H1 (cell line): Measurements from ENCODE around the gene CENPM. TPM values are rescaled to one million over a fixed set of nuclear protein-coding genes. Genes with fewer than 3 reads are reported as not detected.

ENCODE experiments used
- CTCF ChIA-PET: fragments of 300-600 bp; sonication (Branson Sonifier 250); formaldehyde crosslinking; loops from one replicate; lab custom pipeline; 2021; ENCODE audit not compliant: partially characterized antibody; lab: Charles Lee
- POLR2A ChIA-PET: fragments of 300-600 bp; sonication (Branson Sonifier 250); formaldehyde crosslinking; loops from one replicate; lab custom pipeline; 2021; ENCODE audit warnings: inconsistent platforms; ENCODE audit not compliant: partially characterized antibody; lab: Charles Lee
- DNase-seq, 2 experiments: peaks; one replicate each; pipeline versions ENCODE4 v3.0.0 to v3.0.0-alpha.2; 2010 to 2022; ENCODE audit warnings: low spot score in 2 of 2, low read depth in 1 of 2, mixed read lengths in 1 of 2
- FAIRE-seq: peaks from 2 replicates; lab custom pipeline; 2011; peaks lifted over from hg19 to GRCh38; lab: Jason Lieb, UNC
- H2AFZ ChIP-seq: 2 replicates; pipeline ENCODE4 v1.8.1; 2012; ENCODE audit warnings: low read length, inconsistent platforms
- H2AK5ac ChIP-seq: 2 replicates; pipeline ENCODE4 v1.6.1; 2013; ENCODE audit warnings: low read depth, low read length
- H2BK120ac ChIP-seq: replicated peaks from 2 replicates; pipeline ENCODE3; 2013; ENCODE audit warnings: low read depth, low read length, inconsistent platforms
- H2BK12ac ChIP-seq: 2 replicates; pipeline ENCODE4 v1.6.1; 2013; ENCODE audit warnings: low read depth, low read length
- H2BK15ac ChIP-seq: 2 replicates; pipeline ENCODE4 v1.6.1; 2013; ENCODE audit warnings: low read length
- H2BK20ac ChIP-seq: 2 replicates; pipeline ENCODE4 v1.6.1; 2013; ENCODE audit warnings: low read length
- H2BK5ac ChIP-seq: 2 replicates; pipeline ENCODE4 v1.6.1; 2013; ENCODE audit warnings: low read depth, low read length
- H3K14ac ChIP-seq: 2 replicates; pipeline ENCODE4 v1.6.1; 2013; ENCODE audit warnings: inconsistent platforms; ENCODE audit not compliant: insufficient read length
- H3K18ac ChIP-seq: 2 replicates; pipeline ENCODE4 v1.6.1; 2013; ENCODE audit warnings: low read length; ENCODE audit errors: extremely low read depth
- H3K23ac ChIP-seq: 2 replicates; pipeline ENCODE4 v1.6.1; 2013; ENCODE audit warnings: inconsistent platforms; ENCODE audit not compliant: insufficient read length
- H3K23me2 ChIP-seq: 2 replicates; pipeline ENCODE4 v1.6.1; 2013; ENCODE audit warnings: low read depth, low read length
- H3K27ac ChIP-seq: 2 replicates; pipeline ENCODE4 v1.6.1; 2011; ENCODE audit warnings: low read depth, low read length, inconsistent platforms
- H3K27me3 ChIP-seq, 4 experiments: replicated peaks in 1 of 4; 1 replicate in 1 of 4; 2 replicates in 3 of 4; pipeline versions ENCODE4 v1.6.1 to v1.8.1; 2011 to 2013; ENCODE audit warnings: low read length in 3 of 4, mild to moderate bottlenecking in 3 of 4, inconsistent platforms in 2 of 4, mixed read lengths in 2 of 4, moderate library complexity in 1 of 4; ENCODE audit not compliant: control insufficient read depth in 3 of 4, insufficient read depth in 3 of 4; ENCODE audit errors: extremely low read depth in 1 of 4
- H3K36me3 ChIP-seq, 4 experiments: 2 replicates each; pipeline versions ENCODE4 v1.6.1 to v1.8.1; 2011 to 2013; ENCODE audit warnings: mild to moderate bottlenecking in 4 of 4, low read length in 3 of 4, moderate library complexity in 2 of 4, control low read depth in 1 of 4, inconsistent platforms in 1 of 4; ENCODE audit not compliant: insufficient read depth in 4 of 4, control insufficient read depth in 2 of 4
- H3K4ac ChIP-seq: replicated peaks from 2 replicates; pipeline ENCODE3; 2013; ENCODE audit warnings: low read length, low read depth, mixed read lengths, inconsistent platforms; ENCODE audit not compliant: insufficient read length
- H3K4me1 ChIP-seq, 4 experiments: replicated peaks in 1 of 4; 1 replicate in 1 of 4; 2 replicates in 3 of 4; pipeline versions ENCODE4 v1.6.1 to v1.8.1; 2011 to 2013; ENCODE audit warnings: low read length in 3 of 4, inconsistent platforms in 2 of 4, mixed read lengths in 1 of 4; ENCODE audit not compliant: insufficient read depth in 4 of 4, control insufficient read depth in 3 of 4
- H3K4me2 ChIP-seq, 2 experiments: 2 replicates each; pipeline versions ENCODE4 v1.6.1 to v1.8.1; 2011 to 2013; ENCODE audit warnings: low read depth in 2 of 2, low read length in 2 of 2, control low read depth in 1 of 2, inconsistent platforms in 1 of 2, mild to moderate bottlenecking in 1 of 2; ENCODE audit not compliant: insufficient read depth in 1 of 2
- H3K4me3 ChIP-seq, 4 experiments: fragments of 200-600, 300-600 bp in 1 of 4; sonication (generic), shearing (Covaris generic), sonication (Bioruptor Twin) in 1 of 4; 2 replicates each; pipeline versions ENCODE4 v1.5.1 to v1.8.1; 2011 to 2016; ENCODE audit warnings: low read length in 4 of 4, low read depth in 3 of 4, control low read depth in 2 of 4, inconsistent platforms in 2 of 4, mild to moderate bottlenecking in 2 of 4, mixed read lengths in 1 of 4, moderate library complexity in 1 of 4; ENCODE audit not compliant: insufficient read depth in 2 of 4; ENCODE audit errors: extremely low read depth in 1 of 4
- H3K56ac ChIP-seq: replicated peaks from 2 replicates; pipeline ENCODE3; 2013; ENCODE audit warnings: low read depth, mild to moderate bottlenecking, mixed read lengths, low read length, inconsistent platforms; ENCODE audit not compliant: insufficient read length
- H3K79me1 ChIP-seq: 2 replicates; pipeline ENCODE4 v1.6.1; 2013; ENCODE audit warnings: low read depth, low read length, control low read depth
- H3K79me2 ChIP-seq, 2 experiments: 2 replicates each; pipeline versions ENCODE4 v1.6.1 to v1.8.1; 2012 to 2013; ENCODE audit warnings: low read length in 2 of 2, mild to moderate bottlenecking in 2 of 2, inconsistent platforms in 1 of 2; ENCODE audit not compliant: insufficient read depth in 2 of 2, control insufficient read depth in 1 of 2
- H3K9ac ChIP-seq, 4 experiments: replicated peaks in 1 of 4; 1 replicate in 1 of 4; 2 replicates in 3 of 4; pipeline versions ENCODE4 v1.6.1 to v1.8.1; 2011 to 2013; ENCODE audit warnings: low read depth in 3 of 4, low read length in 3 of 4, control low read depth in 2 of 4, mild to moderate bottlenecking in 2 of 4, moderate library complexity in 2 of 4, inconsistent platforms in 1 of 4; ENCODE audit errors: extremely low read depth in 1 of 4
- H3K9me3 ChIP-seq, 2 experiments: 2 replicates each; pipeline versions ENCODE4 v1.6.1 to v1.8.1; 2012 to 2013; ENCODE audit warnings: mild to moderate bottlenecking in 2 of 2, moderate library complexity in 2 of 2, control low read depth in 1 of 2, inconsistent platforms in 1 of 2, low read depth in 1 of 2, low read length in 1 of 2, mixed read lengths in 1 of 2; ENCODE audit not compliant: insufficient read depth in 2 of 2
- H4K20me1 ChIP-seq, 2 experiments: replicated peaks in 1 of 2; 2 replicates each; pipeline versions ENCODE3 to v1.8.1; 2011 to 2013; ENCODE audit warnings: inconsistent platforms in 2 of 2, low read length in 2 of 2, mild to moderate bottlenecking in 1 of 2; ENCODE audit not compliant: insufficient read depth in 2 of 2, control insufficient read depth in 1 of 2
- H4K5ac ChIP-seq: 2 replicates; pipeline ENCODE4 v1.6.1; 2013; ENCODE audit warnings: low read length, low read depth, mixed read lengths, inconsistent platforms; ENCODE audit not compliant: insufficient read length
- H4K8ac ChIP-seq: 2 replicates; pipeline ENCODE4 v1.8.0; 2013; ENCODE audit warnings: mild to moderate bottlenecking, moderate library complexity, low read length, inconsistent platforms; ENCODE audit not compliant: insufficient read depth; ENCODE audit errors: extremely low read depth
- H4K91ac ChIP-seq: replicated peaks from 2 replicates; pipeline ENCODE3; 2013; ENCODE audit warnings: low read length, mixed read lengths, inconsistent platforms; ENCODE audit not compliant: insufficient read length
- BACH1 ChIP-seq: IDR thresholded peaks from 2 replicates; pipeline ENCODE4 v1.6.1; 2012; ENCODE audit warnings: low read length, improper control_type of control experiment
- CTBP2 ChIP-seq: IDR thresholded peaks from 2 replicates; pipeline ENCODE4 v1.7.0; 2011; ENCODE audit warnings: borderline replicate concordance, mild to moderate bottlenecking, moderate library complexity, mixed read lengths, low read length; ENCODE audit not compliant: insufficient read depth, insufficient read length
- EGR1 ChIP-seq: IDR thresholded peaks from 2 replicates; pipeline ENCODE4 v1.6.1; 2011; ENCODE audit warnings: low read depth, low read length, borderline replicate concordance
- MAX ChIP-seq: IDR thresholded peaks from 2 replicates; pipeline ENCODE4 v1.6.1; 2012; ENCODE audit warnings: inconsistent platforms
- POLR2AphosphoS5 ChIP-seq: IDR thresholded peaks from 2 replicates; pipeline ENCODE4 v1.6.1; 2011; ENCODE audit warnings: low read depth, low read length
- SAP30 ChIP-seq: fragments of 300-600 bp; sonication (generic); IDR thresholded peaks from 2 replicates; pipeline ENCODE4 v1.7.1; 2012; ENCODE audit warnings: low read length, moderate library complexity, mild to moderate bottlenecking, inconsistent platforms; ENCODE audit not compliant: insufficient read depth, insufficient replicate concordance
- SIRT6 ChIP-seq: IDR thresholded peaks from one replicate; pipeline ENCODE4 v1.7.1; 2012; ENCODE audit warnings: low read length, inconsistent platforms
- SRF ChIP-seq: IDR thresholded peaks from 2 replicates; pipeline ENCODE4 v1.6.1; 2011; ENCODE audit warnings: mild to moderate bottlenecking, low read depth, low read length, moderate library complexity
- WGBS, 2 experiments: shearing (Covaris generic) in 1 of 2; methylation state at CpG; one replicate each; pipeline versions ENCODE4 v1.1.6 to v1.1.7; 2013 to 2015; ENCODE audit warnings: low lambda C conversion rate in 2 of 2, mixed read lengths in 2 of 2, inconsistent platforms in 1 of 2, low coverage in 1 of 2, missing lambda C conversion rate in 1 of 2; ENCODE audit not compliant: insufficient replicate concordance in 2 of 2, insufficient coverage in 1 of 2, insufficient read length in 1 of 2; ENCODE audit errors: extremely low coverage in 1 of 2, missing lambda C conversion rate in 1 of 2; 5-methylcytosine and 5-hydroxymethylcytosine counted together
- polyA plus RNA-seq, 7 experiments: library from polyadenylated mRNA; depleted of rRNA in 3 of 7; stranded (reverse) in 5 of 7; unstranded in 2 of 7; fragments of >200 nt in 5 of 7; fragments of 200-250 nt in 2 of 7; gene quantifications; 1 replicate in 5 of 7; 2 replicates in 1 of 7; 4 replicates in 1 of 7; pipeline versions ENCODE4 v1.2.1 to v1.2.3, GENCODE V29; 2011 to 2013; ENCODE audit warnings: missing spikeins in 2 of 7, mixed read lengths in 2 of 7
- total RNA-seq: library from RNA; stranded (reverse); fragmentation: NEBNext Ultra II Directional; extraction: Animal tissue kit (Norgen Biotek cat#: 25700); gene quantifications from 2 replicates; pipeline ENCODE4 v1.2.1, GENCODE V29; 2021

The CENPM gene
- total and polyA plus RNA-seq, 2 of the 8 experiments (the other 6 are each of a cell fraction or from before 2014, with no cell fraction given), result 32.0 to 80.4 TPM

- Histone ChIP-seq H3K27ac (no peak overlapping the region), H3K23me2 (peaks cover 13% of the 10 kb centered on the region), H2BK15ac (no peak overlapping the region), H2BK5ac (no peak overlapping the region), H3K9ac (no peak overlapping the region), H2AFZ (no peak overlapping the region), H3K79me2 (peaks cover 0 to 5% of the 10 kb centered on the region in 2 experiments; a peak in 1 of 4 replicates), H4K5ac (no peak overlapping the region), H2BK12ac (0 out of 2 replicates have a peak overlapping the region, but pooled peaks have one; percentile 9), H3K27me3 (peaks cover 10 to 26% (median 25%) of the 10 kb centered on the region in 4 experiments), H3K4me1 (peaks cover 0 to 14% (median 10%) of the 10 kb centered on the region in 4 experiments; a peak in 6 of 7 replicates), H4K20me1 (peaks cover 2 to 9% of the 10 kb centered on the region in 2 experiments), H3K4me3 (no peak overlapping the region), H2AK5ac (no peak overlapping the region), H4K91ac (peak overlapping the region; percentile 23), H3K14ac (no peak overlapping the region), H2BK20ac (peak overlapping the region; percentile 61; the same call in 1 of the 2 replicates), H3K23ac (no peak overlapping the region), H3K36me3 (no peaks in the 10 kb centered on the region), H3K9me3 (no peaks in the 10 kb centered on the region), H3K4me2 (peak overlapping the region in 1 of 2 experiments; percentile 89; a peak in 2 of 4 replicates), H3K18ac (peak overlapping the region; percentile 48; the same call in 1 of the 2 replicates), H3K4ac (no peak overlapping the region), H3K56ac (no peak overlapping the region), H3K79me1 (peaks cover 2% of the 10 kb centered on the region; the same call in 1 of the 2 replicates), H2BK120ac (no peak overlapping the region), H4K8ac (no peak overlapping the region)
- TF ChIP-seq CTBP2 (no peak), SAP30 (no peak), SIRT6 (no peak), POLR2AphosphoS5 (no peak), BACH1 (no peak), SRF (no peak), EGR1 (no peak), MAX (no peak)
- POLR2A ChIA-PET, result interaction anchor here (1.2 kb wide), 1 partner anchor 105 kb away, joined by 3 read pairs; no protein-coding TSS in a partner anchor
- 93% methylated on average over 1 of the region's 1 CpG; no CpG with 5 or more reads in 1 of the 2 experiments for WGBS, 2 experiments
- DNase-seq (no peak), FAIRE-seq (no peak)
- CTCF ChIA-PET, result interaction anchor here (0.9 to 2.1 kb wide), 5 partner anchors 12 to 140 kb away, joined by 3 to 13 read pairs (median 3); no protein-coding TSS in a partner anchor
Measured at GRCh38 chr22:41978732-41979131, 31.8 kb upstream of the CENPM start.
